RWPE1 (cell line): ENCODE data around the gene NUP210L.

Experiments
- CTCF ChIA-PET: fragments of 350-600 bp; sonication (Branson Sonifier 250); formaldehyde crosslinking; extraction: SDS; loops from one replicate; lab custom pipeline; 2021; lab: Yijun Ruan, JAX
- POLR2A ChIA-PET: fragments of 400-600 bp; formaldehyde crosslinking; extraction: SDS; loops from one replicate; lab custom pipeline; 2020; ENCODE audit warnings: antibody characterized with exemption; ENCODE audit not compliant: low non-redundant PET; lab: Yijun Ruan, JAX
- DNase-seq: peaks from one replicate; pipeline ENCODE4 v3.0.0; 2012; ENCODE audit warnings: low spot score
- H3K27ac ChIP-seq: fragments of 450-650 bp; 2 replicates; pipeline ENCODE4 v1.5.1; 2017
- CTCF ChIP-seq: fragments of 450-650 bp; conservative IDR thresholded peaks from 2 replicates; pipeline ENCODE4 v1.5.1; 2017; ENCODE audit warnings: low read depth, mild to moderate bottlenecking

NUP210L gene

GRCh38 chr1:154179946-154180687 is 25.2 kb upstream of the NUP210L start:
- DNase-seq = no peak
- CTCF ChIA-PET = interaction anchor here (0.6 kb wide), 1 partner anchor 57 kb away, joined by 3 read pairs; no protein-coding TSS in a partner anchor
- H3K27ac ChIP-seq = peak overlapping the region; percentile 46
- TF ChIP-seq CTCF = no peak
- POLR2A ChIA-PET = no interaction called here

GRCh38 chr1:154178911-154179811 is 24.3 kb upstream of the NUP210L start:
- DNase-seq = no peak
- no peak for TF ChIP-seq CTCF
- ChIA-PET POLR2A (no interaction called here), CTCF (no interaction called here)
- H3K27ac ChIP-seq = peak overlapping the region; percentile 45; the same call in 1 of the 2 replicates

- ChIA-PET CTCF (no interaction called here), POLR2A (no interaction called here)
- no peak for DNase-seq
- no peak overlapping the region for H3K27ac ChIP-seq
- no peak for TF ChIP-seq CTCF
These were observed 23.1 kb upstream of the NUP210L start for GRCh38 chr1:154178013-154178412.

- H3K27ac ChIP-seq = peak overlapping the region; percentile 59
- DNase-seq = no peak
- ChIA-PET POLR2A (no interaction called here), CTCF (interaction anchor here (0.6 kb wide), 1 partner anchor 13 kb away, joined by 3 read pairs; no protein-coding TSS in a partner anchor)
- TF ChIP-seq CTCF = no peak
These were observed 21.5 kb upstream of the NUP210L start for GRCh38 chr1:154176337-154176736.

- ChIA-PET POLR2A (interaction anchor here (0.6 kb wide), 1 partner anchor 93 kb away, joined by 5 read pairs; no protein-coding TSS in a partner anchor), CTCF (no interaction called here)
- H3K27ac ChIP-seq = no peak overlapping the region
- no peak for DNase-seq
- no peak for TF ChIP-seq CTCF
These were observed 19.8 kb upstream of the NUP210L start for GRCh38 chr1:154174654-154175053.

GRCh38 chr1:154171880-154172279 is 17.0 kb upstream of the NUP210L start:
- H3K27ac ChIP-seq = no peak overlapping the region
- ChIA-PET CTCF (interaction anchor here (0.6 kb wide), 1 partner anchor 76 kb away, joined by 4 read pairs; no protein-coding TSS in a partner anchor), POLR2A (no interaction called here)
- TF ChIP-seq CTCF = no peak
- DNase-seq = no peak
